GM19239 (cell line): ENCODE results near the gene GJD4.
A peak's percentile ranks its signal among the peaks of the same experiment; 100 is the strongest.

Source experiments
- DNase-seq: peaks from one replicate; pipeline ENCODE4 v3.0.0; 2011; ENCODE audit warnings: low spot score; ENCODE audit not compliant: insufficient read length
- FAIRE-seq: peaks from 2 replicates; lab custom pipeline; 2011; peaks lifted over from hg19 to GRCh38; lab: Jason Lieb, UNC

The GJD4 gene, protein sequence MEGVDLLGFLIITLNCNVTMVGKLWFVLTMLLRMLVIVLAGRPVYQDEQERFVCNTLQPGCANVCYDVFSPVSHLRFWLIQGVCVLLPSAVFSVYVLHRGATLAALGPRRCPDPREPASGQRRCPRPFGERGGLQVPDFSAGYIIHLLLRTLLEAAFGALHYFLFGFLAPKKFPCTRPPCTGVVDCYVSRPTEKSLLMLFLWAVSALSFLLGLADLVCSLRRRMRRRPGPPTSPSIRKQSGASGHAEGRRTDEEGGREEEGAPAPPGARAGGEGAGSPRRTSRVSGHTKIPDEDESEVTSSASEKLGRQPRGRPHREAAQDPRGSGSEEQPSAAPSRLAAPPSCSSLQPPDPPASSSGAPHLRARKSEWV

GRCh38 chr10:35605191-35605590, at the start of gene GJD4:
GJD4 (plus strand) TSS chr10:35605341; CDS start chr10:35605568, 227 bp downstream.
- DNase-seq: no peak
- FAIRE-seq: no peak

GRCh38 chr10:35555962-35556930, 48.9 kb upstream of the GJD4 start:
- FAIRE-seq: no peak
- no peak for DNase-seq

GRCh38 chr10:35558276-35558675, 46.9 kb upstream of the GJD4 start:
- DNase-seq (no peak), FAIRE-seq (no peak)

DNA sequence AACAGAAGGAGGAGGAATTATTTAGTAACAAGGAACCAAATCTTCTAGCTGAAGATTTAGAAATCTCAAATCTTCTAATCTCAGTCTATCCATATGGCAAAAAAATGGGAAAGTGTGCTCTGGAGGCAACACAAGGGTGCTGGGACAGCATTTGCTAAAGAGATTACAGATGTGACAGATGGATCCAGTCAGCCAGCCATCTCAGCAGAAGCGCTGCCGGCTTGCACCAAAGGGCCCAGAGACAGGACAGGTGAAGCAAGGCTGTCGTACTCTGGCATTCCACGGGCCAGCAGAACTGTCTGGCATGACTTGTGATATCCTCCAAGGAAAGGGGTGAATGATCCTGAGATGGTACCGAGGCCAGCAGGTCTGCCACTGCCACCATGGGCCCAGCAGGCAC, 45.7 kb upstream of the GJD4 start:
- FAIRE-seq (no peak), DNase-seq (no peak)

GRCh38 chr10:35561715-35562114, 43.4 kb upstream of the GJD4 start:
- FAIRE-seq (no peak), DNase-seq (no peak)

DNA sequence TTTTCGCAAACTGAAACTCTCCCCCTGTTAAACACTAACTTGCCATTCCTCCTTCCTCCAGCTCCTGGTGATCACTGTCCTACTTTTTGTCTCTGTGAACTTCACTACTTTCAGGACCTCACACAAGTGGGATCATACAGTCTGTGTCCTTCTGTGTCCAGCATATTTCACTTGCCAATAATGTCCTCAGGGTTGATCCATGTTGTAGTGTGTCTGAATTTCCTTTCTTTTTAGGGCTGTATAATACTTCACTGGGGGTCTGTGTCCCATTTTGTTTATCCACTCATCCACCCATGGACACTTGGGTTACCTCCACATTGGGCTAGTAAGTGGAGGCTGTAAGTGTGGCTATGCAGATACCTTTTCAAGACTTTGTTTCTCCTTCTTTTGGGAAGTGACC, 42.7 kb upstream of the GJD4 start:
- DNase-seq (no peak), FAIRE-seq (no peak)

- DNase-seq (peak; percentile 54), FAIRE-seq (peak; percentile 95)
Measured at GRCh38 chr10:35563261-35563891, 41.8 kb upstream of the GJD4 start.

GRCh38 chr10:35564341-35564968, 40.7 kb upstream of the GJD4 start:
- FAIRE-seq: peak; percentile 60
- DNase-seq: no peak

DNA sequence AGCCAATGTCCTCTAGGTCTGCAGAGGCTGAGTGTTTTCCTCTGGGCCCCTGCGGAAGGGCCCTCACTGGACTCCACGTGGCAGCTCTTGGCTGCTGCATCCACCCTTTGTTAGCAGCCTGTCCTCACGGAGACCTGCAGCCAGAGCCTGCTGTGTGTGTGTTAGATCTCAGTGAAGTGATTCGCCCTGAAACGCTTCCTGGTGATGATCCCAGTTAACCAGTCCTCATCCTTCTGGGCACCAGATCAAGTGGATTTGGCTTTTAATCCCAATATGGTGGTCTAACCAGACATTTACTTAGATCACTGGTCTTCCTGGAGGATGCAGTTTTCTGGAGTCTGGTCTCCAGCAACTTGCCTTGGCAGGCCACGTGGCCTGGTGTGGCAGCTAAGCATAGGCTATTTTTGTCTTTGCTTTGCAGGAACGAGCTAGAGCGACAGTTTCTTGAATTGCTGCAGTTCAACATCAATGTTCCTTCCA, 39.5 kb upstream of the GJD4 start:
- FAIRE-seq: no peak
- DNase-seq: no peak

DNA sequence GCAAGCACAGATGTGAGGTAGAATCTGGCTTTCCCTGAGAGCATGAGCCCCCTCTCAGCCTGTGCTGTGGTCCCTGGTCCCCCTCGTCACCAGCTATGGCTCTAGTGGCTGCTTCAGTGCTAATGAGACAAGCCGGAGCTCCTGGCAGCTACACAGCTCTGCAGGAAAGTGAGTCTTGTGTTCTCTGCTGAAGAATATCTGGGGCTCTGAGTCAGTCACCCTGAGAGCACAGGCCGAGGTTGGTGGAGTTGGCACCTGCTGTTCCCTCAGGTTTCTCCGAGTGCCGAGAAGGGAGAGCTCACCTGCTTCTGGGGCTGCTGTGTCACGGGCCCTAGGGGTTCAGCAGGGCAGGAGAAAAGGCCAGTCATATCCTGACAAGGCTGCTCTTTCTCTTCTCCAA, 37.2 kb upstream of the GJD4 start:
- DNase-seq: no peak
- no peak for FAIRE-seq

GRCh38 chr10:35568483-35569015, 36.6 kb upstream of the GJD4 start:
- FAIRE-seq (no peak), DNase-seq (no peak)

- DNase-seq: no peak
- FAIRE-seq: no peak
Measured at GRCh38 chr10:35569111-35569707, 35.9 kb upstream of the GJD4 start.

GRCh38 chr10:35569836-35570235, 35.3 kb upstream of the GJD4 start:
- FAIRE-seq: no peak
- DNase-seq: no peak

DNA sequence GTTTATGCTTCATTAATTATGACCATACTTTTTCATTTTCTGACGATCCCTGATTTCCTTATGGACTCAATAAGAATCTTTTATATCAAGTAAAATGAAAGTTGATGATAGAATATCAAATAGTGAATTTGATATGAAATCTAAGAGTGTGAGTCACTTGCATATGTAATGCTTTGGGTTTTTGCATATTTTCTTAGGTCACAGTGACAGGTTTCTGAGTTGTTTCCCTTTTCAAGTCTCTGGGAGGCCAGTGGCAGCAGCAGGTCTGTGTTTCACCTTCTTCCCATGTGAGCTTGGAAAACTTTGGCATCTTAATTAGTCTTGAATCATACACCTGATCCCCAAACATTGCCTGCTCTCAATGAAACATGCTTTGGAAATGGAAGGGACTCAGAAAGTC, 34.7 kb upstream of the GJD4 start:
- DNase-seq: no peak
- FAIRE-seq: no peak

- DNase-seq (no peak), FAIRE-seq (no peak)
Measured at GRCh38 chr10:35572583-35572982, 32.6 kb upstream of the GJD4 start.

DNA sequence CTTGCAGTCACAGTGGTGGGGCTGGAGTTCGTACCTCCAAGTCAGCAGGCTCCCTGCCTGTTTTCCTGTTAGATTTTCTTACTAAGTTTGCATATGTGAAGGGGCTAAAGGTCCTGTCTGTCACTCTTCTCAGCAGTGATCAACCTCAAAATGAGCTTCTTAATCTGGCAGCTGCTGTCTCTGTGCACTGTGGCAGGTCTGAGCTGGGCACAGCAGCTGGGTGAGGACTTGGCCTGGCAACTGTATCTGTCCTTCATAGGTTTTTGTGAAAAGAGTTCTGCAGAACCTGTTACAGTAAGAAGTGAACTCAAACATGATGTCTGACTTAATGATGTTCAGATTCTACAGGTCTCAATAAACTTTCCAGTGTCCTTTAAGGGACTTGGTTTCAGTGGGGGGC, 31.3 kb upstream of the GJD4 start:
- DNase-seq (no peak), FAIRE-seq (no peak)

DNA sequence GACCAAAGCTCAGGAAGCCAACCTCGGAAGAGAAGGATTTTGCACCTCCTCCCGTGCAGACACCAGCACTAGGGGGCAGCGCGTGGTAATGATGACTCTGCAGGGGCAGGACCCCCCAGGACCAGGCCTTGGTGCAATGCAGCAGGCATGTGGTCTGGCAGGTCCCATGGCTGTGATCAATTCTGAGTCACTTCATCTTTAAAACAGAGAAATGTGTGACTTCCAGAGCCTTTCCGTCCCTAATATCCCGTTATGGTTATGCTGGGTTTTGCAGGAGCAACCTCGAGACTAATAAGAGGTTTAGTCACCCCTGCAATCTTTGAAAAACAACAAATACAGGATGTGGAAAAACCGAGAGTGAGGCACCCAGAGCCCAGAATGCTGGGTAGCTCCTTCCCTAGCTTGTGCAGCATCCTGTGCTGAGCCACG, 30.2 kb upstream of the GJD4 start:
- DNase-seq: no peak
- no peak for FAIRE-seq

DNA sequence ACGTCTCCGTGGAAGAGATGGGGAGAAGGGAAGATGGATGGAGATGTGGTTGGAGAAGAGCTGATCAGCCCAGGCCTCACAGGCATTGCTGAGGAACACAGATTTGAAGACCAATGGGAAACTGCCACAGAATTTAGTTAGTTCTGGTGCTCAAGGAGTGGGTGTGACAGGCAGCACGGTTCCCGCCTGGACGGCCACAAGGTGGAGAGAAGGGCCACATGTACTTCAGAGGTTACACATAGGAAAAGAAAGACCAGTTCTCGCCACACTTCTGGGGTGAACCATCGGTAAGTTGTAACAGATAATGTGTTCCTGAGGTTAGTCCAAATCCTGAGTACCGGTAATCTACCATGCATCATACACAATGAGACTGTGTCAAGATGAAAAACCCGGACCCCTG, 29.5 kb upstream of the GJD4 start:
- DNase-seq: no peak
- no peak for FAIRE-seq

DNA sequence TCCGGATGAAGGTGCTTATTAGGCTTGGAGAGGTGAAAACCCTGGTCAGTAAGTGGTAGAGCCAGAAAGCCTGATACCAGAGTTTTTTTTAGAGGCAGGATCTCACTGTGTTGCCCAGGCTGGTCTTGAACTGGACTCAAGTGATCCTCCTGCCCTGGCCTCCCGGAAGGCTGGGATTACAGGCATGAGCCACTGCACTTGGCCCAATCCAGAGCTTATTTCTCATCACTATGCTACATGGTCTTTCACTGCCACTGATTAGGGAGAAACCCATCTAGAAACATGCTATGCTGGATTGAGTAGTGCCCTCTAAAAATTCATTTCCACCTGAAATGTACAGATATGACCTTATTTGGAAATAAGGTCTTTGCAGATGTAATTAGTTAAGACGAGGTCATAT, 28.4 kb upstream of the GJD4 start:
- DNase-seq: no peak
- no peak for FAIRE-seq
